ENCODE results near the gene ZBP1. TPM values are rescaled to one million over a fixed set of nuclear protein-coding genes. Genes with fewer than 3 reads are reported as not detected.

Gene ZBP1
- total RNA-seq = not detected in 3 replicates

- no peaks in the 10 kb centered on the region for H3K4me1 Mint-ChIP-seq
- H3K27ac Mint-ChIP-seq = no peak within 1 kb of the TSS
- no peak for DNase-seq (ENCODE audit: low spot score in 2 of 2, unreplicated experiment in 2 of 2)
- H3K9me3 Mint-ChIP-seq = peaks cover 3% of the 10 kb centered on the region
- H3K4me3 Mint-ChIP-seq = no peak within 1 kb of the TSS
- H3K36me3 Mint-ChIP-seq = no peaks in the 10 kb centered on the region
- H3K27me3 Mint-ChIP-seq (ENCODE audit: low read depth) = peaks cover 40% of the 10 kb centered on the region
- TF ChIP-seq CTCF (IDR thresholded peaks at IDR 0.05; ENCODE audit: unreplicated experiment) = no peak
Measured at GRCh38 chr20:57620274-57620990, at the start of gene ZBP1. Gene ZBP1 (minus strand): TSS chr20:57620426. CDS start chr20:57620295, 131 bp downstream.

GRCh38 chr20:57669632-57670031 lies 49.4 kb upstream of the ZBP1 start:
- no peak for DNase-seq (ENCODE audit: low spot score in 2 of 2, unreplicated experiment in 2 of 2)
- H3K27me3 Mint-ChIP-seq (ENCODE audit: low read depth) = no peaks in the 10 kb centered on the region
- no peak for TF ChIP-seq CTCF (IDR thresholded peaks at IDR 0.05; ENCODE audit: unreplicated experiment)
- H3K4me1 Mint-ChIP-seq = peaks cover 13% of the 10 kb centered on the region
- no peaks in the 10 kb centered on the region for H3K36me3 Mint-ChIP-seq
- H3K9me3 Mint-ChIP-seq = no peaks in the 10 kb centered on the region
- no peak overlapping the region for H3K27ac Mint-ChIP-seq
- H3K4me3 Mint-ChIP-seq = no peak overlapping the region

GRCh38 chr20:57667924-57668782 lies 47.9 kb upstream of the ZBP1 start:
- Mint-ChIP-seq H3K9me3 (no peaks in the 10 kb centered on the region), H3K27me3 (ENCODE audit: low read depth) (no peaks in the 10 kb centered on the region), H3K4me3 (no peak overlapping the region), H3K27ac (no peak overlapping the region), H3K4me1 (peaks cover 13% of the 10 kb centered on the region), H3K36me3 (no peaks in the 10 kb centered on the region)
- TF ChIP-seq CTCF (IDR thresholded peaks at IDR 0.05; ENCODE audit: unreplicated experiment) = no peak
- no peak for DNase-seq (ENCODE audit: low spot score in 2 of 2, unreplicated experiment in 2 of 2)

GRCh38 chr20:57667388-57667787 lies 47.2 kb upstream of the ZBP1 start:
- Mint-ChIP-seq H3K36me3 (no peaks in the 10 kb centered on the region), H3K27me3 (ENCODE audit: low read depth) (no peaks in the 10 kb centered on the region), H3K9me3 (no peaks in the 10 kb centered on the region), H3K4me3 (no peak overlapping the region), H3K27ac (no peak overlapping the region), H3K4me1 (peaks cover 17% of the 10 kb centered on the region)
- no peak for TF ChIP-seq CTCF (IDR thresholded peaks at IDR 0.05; ENCODE audit: unreplicated experiment)
- DNase-seq (ENCODE audit: low spot score in 2 of 2, unreplicated experiment in 2 of 2) = no peak

GRCh38 chr20:57666834-57667157 lies 46.6 kb upstream of the ZBP1 start:
- Mint-ChIP-seq H3K9me3 (no peaks in the 10 kb centered on the region), H3K4me3 (no peak overlapping the region), H3K27ac (peak overlapping the region; percentile 30), H3K36me3 (no peaks in the 10 kb centered on the region), H3K27me3 (ENCODE audit: low read depth) (no peaks in the 10 kb centered on the region), H3K4me1 (peaks cover 12% of the 10 kb centered on the region)
- TF ChIP-seq CTCF (IDR thresholded peaks at IDR 0.05; ENCODE audit: unreplicated experiment) = no peak
- DNase-seq (ENCODE audit: low spot score in 2 of 2, unreplicated experiment in 2 of 2) = no peak

Measured in mesothelial cell of epicardium (in vitro differentiated cells).